Trophoblast cell (in vitro differentiated cells and primary cell): Measurements from ENCODE around the gene CDC42BPB.

Experiments used
- DNase-seq, 2 donors: peaks; one replicate each; pipeline ENCODE4 v3.0.0-alpha.2; 2016
- H2AFZ ChIP-seq: 2 replicates; pipeline ENCODE4 v1.6.1; 2013; ENCODE audit warnings: low read length, moderate library complexity, mild to moderate bottlenecking; ENCODE audit not compliant: insufficient read depth, poor library complexity
- H2AK5ac ChIP-seq: 2 replicates; pipeline ENCODE4 v1.6.1; 2013; ENCODE audit warnings: mild to moderate bottlenecking, low read length
- H2BK120ac ChIP-seq: 2 replicates; pipeline ENCODE4 v1.6.1; 2013; ENCODE audit warnings: low read length, mild to moderate bottlenecking, moderate library complexity; ENCODE audit not compliant: insufficient read depth, poor library complexity
- H2BK12ac ChIP-seq: 2 replicates; pipeline ENCODE4 v1.6.1; 2013; ENCODE audit warnings: mild to moderate bottlenecking, low read length, moderate library complexity
- H2BK5ac ChIP-seq: 2 replicates; pipeline ENCODE4 v1.6.1; 2013; ENCODE audit warnings: low read length, low read depth, moderate library complexity, mild to moderate bottlenecking; ENCODE audit not compliant: poor library complexity
- H3K14ac ChIP-seq: 2 replicates; pipeline ENCODE4 v1.6.1; 2013; ENCODE audit warnings: mild to moderate bottlenecking, low read length
- H3K18ac ChIP-seq: 2 replicates; pipeline ENCODE4 v1.6.1; 2013; ENCODE audit warnings: mild to moderate bottlenecking, low read length
- H3K23ac ChIP-seq: 2 replicates; pipeline ENCODE4 v1.6.1; 2013; ENCODE audit warnings: low read length
- H3K27ac ChIP-seq: 2 replicates; pipeline ENCODE4 v1.5.1; 2013; ENCODE audit warnings: low read depth, mild to moderate bottlenecking, inconsistent platforms, low read length, moderate library complexity
- H3K27me3 ChIP-seq: 2 replicates; pipeline ENCODE4 v1.6.1; 2013; ENCODE audit warnings: inconsistent platforms, mild to moderate bottlenecking, low read length, moderate library complexity; ENCODE audit not compliant: insufficient read depth
- H3K36me3 ChIP-seq, 2 experiments: 1 replicate in 1 of 2; 2 replicates in 1 of 2; pipeline ENCODE4 v1.6.1; 2013; ENCODE audit warnings: low read length in 2 of 2, mild to moderate bottlenecking in 2 of 2, moderate library complexity in 1 of 2; ENCODE audit not compliant: insufficient read depth in 2 of 2, control insufficient read depth in 1 of 2
- H3K4ac ChIP-seq: 2 replicates; pipeline ENCODE4 v1.6.1; 2013; ENCODE audit warnings: low read depth, mild to moderate bottlenecking, low read length, moderate library complexity
- H3K4me1 ChIP-seq, 2 experiments: 1 replicate in 1 of 2; 2 replicates in 1 of 2; pipeline ENCODE4 v1.6.1; 2013; ENCODE audit warnings: low read length in 2 of 2, mild to moderate bottlenecking in 2 of 2, moderate library complexity in 1 of 2; ENCODE audit not compliant: insufficient read depth in 2 of 2, control insufficient read depth in 1 of 2
- H3K4me2 ChIP-seq: 2 replicates; pipeline ENCODE4 v1.6.1; 2013; ENCODE audit warnings: inconsistent platforms, mild to moderate bottlenecking, low read length, moderate library complexity
- H3K4me3 ChIP-seq: 2 replicates; pipeline ENCODE4 v1.5.1; 2013; ENCODE audit warnings: mild to moderate bottlenecking, low read depth, low read length, inconsistent platforms
- H3K79me1 ChIP-seq: one replicate; pipeline ENCODE4 v1.6.1; 2013; ENCODE audit warnings: low read length
- H3K79me2 ChIP-seq: 2 replicates; pipeline ENCODE4 v1.6.1; 2013; ENCODE audit warnings: low read length, mild to moderate bottlenecking; ENCODE audit not compliant: control insufficient read depth, insufficient read depth, poor library complexity
- H3K9ac ChIP-seq: 2 replicates; pipeline ENCODE4 v1.6.1; 2013; ENCODE audit warnings: mild to moderate bottlenecking, low read length
- H3K9me3 ChIP-seq: 2 replicates; pipeline ENCODE4 v1.6.1; 2013; ENCODE audit warnings: low read depth, mild to moderate bottlenecking, control low read depth, inconsistent platforms, low read length; ENCODE audit not compliant: insufficient read depth
- H4K12ac ChIP-seq: 2 replicates; pipeline ENCODE4 v1.6.1; 2013; ENCODE audit warnings: low read depth, mild to moderate bottlenecking, low read length, moderate library complexity
- H4K8ac ChIP-seq: 2 replicates; pipeline ENCODE4 v1.6.1; 2013; ENCODE audit warnings: low read depth, mild to moderate bottlenecking, low read length, moderate library complexity
- H4K91ac ChIP-seq: one replicate; pipeline ENCODE4 v1.6.1; 2013; ENCODE audit warnings: low read depth, mild to moderate bottlenecking, low read length, moderate library complexity
- WGBS: extraction: QIAGEN DNeasy Blood & Tissue Kit; methylation state at CpG from one replicate; pipeline ENCODE4 v1.1.7; 2013; ENCODE audit warnings: missing lambda C conversion rate; ENCODE audit not compliant: insufficient read length, insufficient coverage; ENCODE audit errors: extremely low coverage; 5-methylcytosine and 5-hydroxymethylcytosine counted together

CDC42BPB gene

GRCh38 chr14:103006991-103007520 lies 50.3 kb downstream of the CDC42BPB start:
- H3K4me1 ChIP-seq, result peaks cover 0 to 2% of the 10 kb centered on the region in 2 experiments
- H3K79me2 ChIP-seq, result no peaks in the 10 kb centered on the region
- no CpG with 5 or more reads among the region's 14 CpGs for WGBS
- no peak overlapping the region for H4K12ac ChIP-seq
- no peak overlapping the region for H3K4ac ChIP-seq
- no peak overlapping the region for H2AFZ ChIP-seq
- H4K91ac ChIP-seq, result no peak overlapping the region
- DNase-seq, result no peak
- H3K18ac ChIP-seq, result no peak overlapping the region
- no peak overlapping the region for H2BK5ac ChIP-seq
- no peak overlapping the region for H3K9ac ChIP-seq
- peaks cover 43 to 54% of the 10 kb centered on the region in 2 experiments for H3K36me3 ChIP-seq
- no peak overlapping the region for H2BK12ac ChIP-seq
- no peaks in the 10 kb centered on the region for H3K27me3 ChIP-seq
- H3K27ac ChIP-seq, result no peak overlapping the region
- H3K79me1 ChIP-seq, result no peaks in the 10 kb centered on the region
- no peak overlapping the region for H4K8ac ChIP-seq
- H2AK5ac ChIP-seq, result no peak overlapping the region
- no peak overlapping the region for H3K4me3 ChIP-seq
- no peak overlapping the region for H2BK120ac ChIP-seq
- H3K9me3 ChIP-seq, result no peaks in the 10 kb centered on the region
- H3K23ac ChIP-seq, result no peak overlapping the region
- no peak overlapping the region for H3K14ac ChIP-seq
- H3K4me2 ChIP-seq, result no peak overlapping the region

- no peaks in the 10 kb centered on the region for H3K79me2 ChIP-seq
- H2AFZ ChIP-seq, result no peak overlapping the region
- no peak overlapping the region for H2BK120ac ChIP-seq
- H3K9ac ChIP-seq, result no peak overlapping the region
- H3K23ac ChIP-seq, result no peak overlapping the region
- H3K4me3 ChIP-seq, result no peak overlapping the region
- no peaks in the 10 kb centered on the region for H3K27me3 ChIP-seq
- no peak overlapping the region for H3K27ac ChIP-seq
- WGBS, result no CpG with 5 or more reads among the region's 8 CpGs
- H3K9me3 ChIP-seq, result no peaks in the 10 kb centered on the region
- H2AK5ac ChIP-seq, result no peak overlapping the region
- H3K4ac ChIP-seq, result no peak overlapping the region
- H3K14ac ChIP-seq, result no peak overlapping the region
- no peak overlapping the region for H3K18ac ChIP-seq
- no peak overlapping the region for H4K91ac ChIP-seq
- H3K4me1 ChIP-seq, result peaks cover 0 to 2% of the 10 kb centered on the region in 2 experiments
- H3K36me3 ChIP-seq, result peaks cover 51 to 59% of the 10 kb centered on the region in 2 experiments
- no peak overlapping the region for H2BK12ac ChIP-seq
- H3K79me1 ChIP-seq, result no peaks in the 10 kb centered on the region
- H4K12ac ChIP-seq, result no peak overlapping the region
- DNase-seq, result no peak
- H2BK5ac ChIP-seq, result no peak overlapping the region
- H3K4me2 ChIP-seq, result no peak overlapping the region
- no peak overlapping the region for H4K8ac ChIP-seq
Observed at GRCh38 chr14:103006106-103006505, 51.2 kb downstream of the CDC42BPB start.

- H3K27ac ChIP-seq, result no peak overlapping the region
Observed at GRCh38 chr14:103003850-103004249, 53.5 kb downstream of the CDC42BPB start.

GRCh38 chr14:103003351-103003615 lies 54.1 kb downstream of the CDC42BPB start:
- Histone ChIP-seq H3K18ac (no peak overlapping the region), H3K9ac (no peak overlapping the region), H3K4me2 (no peak overlapping the region), H3K27ac (no peak overlapping the region), H2BK120ac (no peak overlapping the region), H2BK12ac (no peak overlapping the region), H4K91ac (no peak overlapping the region), H4K8ac (no peak overlapping the region), H4K12ac (no peak overlapping the region), H3K36me3 (peaks cover 55 to 69% of the 10 kb centered on the region in 2 experiments), H2AFZ (no peak overlapping the region), H3K79me1 (no peaks in the 10 kb centered on the region), H3K79me2 (no peaks in the 10 kb centered on the region), H2AK5ac (no peak overlapping the region), H3K23ac (no peak overlapping the region), H2BK5ac (no peak overlapping the region), H3K9me3 (no peaks in the 10 kb centered on the region), H3K4ac (no peak overlapping the region), H3K14ac (no peak overlapping the region), H3K27me3 (no peaks in the 10 kb centered on the region), H3K4me3 (no peak overlapping the region), H3K4me1 (no peaks in the 10 kb centered on the region)
- no peak for DNase-seq
- WGBS, result no CpG with 5 or more reads among the region's 14 CpGs

More at GRCh38 chr14:103003850-103004249, 53.5 kb downstream of the CDC42BPB start:
- Histone ChIP-seq H3K4ac (no peak overlapping the region), H3K18ac (no peak overlapping the region), H2AFZ (no peak overlapping the region), H2BK5ac (no peak overlapping the region), H3K79me2 (no peaks in the 10 kb centered on the region), H3K27me3 (no peaks in the 10 kb centered on the region), H4K12ac (no peak overlapping the region), H3K4me2 (no peak overlapping the region), H3K14ac (no peak overlapping the region), H2BK12ac (no peak overlapping the region), H3K4me1 (no peaks in the 10 kb centered on the region), H3K79me1 (no peaks in the 10 kb centered on the region), H3K4me3 (no peak overlapping the region), H3K36me3 (peaks cover 52 to 69% of the 10 kb centered on the region in 2 experiments), H3K9me3 (no peaks in the 10 kb centered on the region), H3K9ac (no peak overlapping the region), H4K8ac (no peak overlapping the region), H3K23ac (no peak overlapping the region), H2AK5ac (no peak overlapping the region), H4K91ac (no peak overlapping the region), H2BK120ac (no peak overlapping the region)
- WGBS, result no CpG with 5 or more reads among the region's 24 CpGs
- no peak for DNase-seq
